ENCODE results near the gene SSBP2. TPM values are rescaled to one million over a fixed set of nuclear protein-coding genes. Genes with fewer than 3 reads are reported as not detected.
"Not testable (repeated sequence)": the region's sequence is repeated elsewhere in the genome, so short reads cannot be mapped to it uniquely, and the experiment has no call there.

Gene SSBP2
- total RNA-seq, 1 donor from 2014 or later = 9.4 TPM

GRCh38 chr5:81606150-81606549, 144.7 kb downstream of the SSBP2 start:
- no peak for DNase-seq (ENCODE audit: extremely low read depth, low read depth, low spot score)

- DNase-seq (ENCODE audit: extremely low read depth, low read depth, low spot score) = no peak
These were observed 145.6 kb downstream of the SSBP2 start for GRCh38 chr5:81605299-81605698.

- DNase-seq (ENCODE audit: extremely low read depth, low read depth, low spot score) = no peak
These were observed 146.7 kb downstream of the SSBP2 start for GRCh38 chr5:81604193-81604592.

GRCh38 chr5:81601919-81602318, 149.0 kb downstream of the SSBP2 start:
- peak; percentile 56 for DNase-seq (ENCODE audit: extremely low read depth, low read depth, low spot score)

- DNase-seq (ENCODE audit: extremely low read depth, low read depth, low spot score) = not testable (repeated sequence)
These were observed 158.8 kb downstream of the SSBP2 start for GRCh38 chr5:81592085-81592484.

GRCh38 chr5:81590498-81591384, 160.2 kb downstream of the SSBP2 start:
- DNase-seq (ENCODE audit: extremely low read depth, low read depth, low spot score) = no peak

- DNase-seq (ENCODE audit: extremely low read depth, low read depth, low spot score) = no peak
These were observed 171.5 kb downstream of the SSBP2 start for GRCh38 chr5:81579262-81579924.

- no peak for DNase-seq (ENCODE audit: extremely low read depth, low read depth, low spot score)
These were observed 173.8 kb downstream of the SSBP2 start for GRCh38 chr5:81577091-81577490.

GRCh38 chr5:81575924-81576323, 175.0 kb downstream of the SSBP2 start:
- no peak for DNase-seq (ENCODE audit: extremely low read depth, low read depth, low spot score)

GRCh38 chr5:81572201-81572600, 178.7 kb downstream of the SSBP2 start:
- no peak for DNase-seq (ENCODE audit: extremely low read depth, low read depth, low spot score)

GRCh38 chr5:81558188-81558587, 192.7 kb downstream of the SSBP2 start:
- no peak for DNase-seq (ENCODE audit: extremely low read depth, low read depth, low spot score)

- no peak for DNase-seq (ENCODE audit: extremely low read depth, low read depth, low spot score)
These were observed 194.1 kb downstream of the SSBP2 start for GRCh38 chr5:81556809-81557208.

- no peak for DNase-seq (ENCODE audit: extremely low read depth, low read depth, low spot score)
These were observed 195.0 kb downstream of the SSBP2 start for GRCh38 chr5:81555865-81556264.

- DNase-seq (ENCODE audit: extremely low read depth, low read depth, low spot score) = no peak
These were observed 196.2 kb downstream of the SSBP2 start for GRCh38 chr5:81554647-81555046.

GRCh38 chr5:81553567-81554212, 197.2 kb downstream of the SSBP2 start:
- DNase-seq (ENCODE audit: extremely low read depth, low read depth, low spot score) = peak; percentile 68

GRCh38 chr5:81552852-81553566, 197.9 kb downstream of the SSBP2 start:
- peak; percentile 41 for DNase-seq (ENCODE audit: extremely low read depth, low read depth, low spot score)

GRCh38 chr5:81549123-81549522, 201.8 kb downstream of the SSBP2 start:
- no peak for DNase-seq (ENCODE audit: extremely low read depth, low read depth, low spot score)

- DNase-seq (ENCODE audit: extremely low read depth, low read depth, low spot score) = no peak
These were observed 203.9 kb downstream of the SSBP2 start for GRCh38 chr5:81547001-81547400.

- DNase-seq (ENCODE audit: extremely low read depth, low read depth, low spot score) = no peak
These were observed 205.0 kb downstream of the SSBP2 start for GRCh38 chr5:81545911-81546310.

GRCh38 chr5:81544351-81545018, 206.4 kb downstream of the SSBP2 start:
- no peak for DNase-seq (ENCODE audit: extremely low read depth, low read depth, low spot score)

Data from glomerular endothelial cell (primary cell).